ENCODE measurements around the gene PARK7.
"Not testable (repeated sequence)": the region's sequence is repeated elsewhere in the genome, so short reads cannot be mapped to it uniquely, and the experiment has no call there.

Gene PARK7

GRCh38 chr1:7948960-7949359, 12.6 kb upstream of the PARK7 start:
- peak in 1 of 2 experiments; percentile 8 for DNase-seq

- not testable (repeated sequence) for DNase-seq
Observed at GRCh38 chr1:7952791-7953190, 8.7 kb upstream of the PARK7 start.

GRCh38 chr1:7953850-7954609, 7.5 kb upstream of the PARK7 start:
- DNase-seq: peak; percentile 86 to 91

GRCh38 chr1:7954683-7955082, 6.8 kb upstream of the PARK7 start:
- no peak for DNase-seq

GRCh38 chr1:7956218-7957032, 5.1 kb upstream of the PARK7 start:
- DNase-seq: no peak

- DNase-seq: no peak
Observed at GRCh38 chr1:7960165-7960564, 1.3 kb upstream of the PARK7 start.

- no peak for DNase-seq
Observed at GRCh38 chr1:7960867-7961215, 670 bp upstream of the PARK7 start.

GRCh38 chr1:7962014-7962335, 464 bp downstream of the PARK7 start:
- DNase-seq: no peak

GRCh38 chr1:7962636-7963377, 1.3 kb downstream of the PARK7 start:
- peak in 1 of 2 experiments; percentile 13 for DNase-seq

- not testable (repeated sequence) for DNase-seq
Observed at GRCh38 chr1:7963378-7963730, 1.8 kb downstream of the PARK7 start.

- not testable (repeated sequence) for DNase-seq
Observed at GRCh38 chr1:7963841-7964240, 2.3 kb downstream of the PARK7 start.

- no peak for DNase-seq
Observed at GRCh38 chr1:7964476-7964875, 3.0 kb downstream of the PARK7 start.

- DNase-seq: no peak
Observed at GRCh38 chr1:7967196-7967595, 5.7 kb downstream of the PARK7 start.

- DNase-seq: no peak
Observed at GRCh38 chr1:7967651-7968050, 6.1 kb downstream of the PARK7 start.

GRCh38 chr1:7970246-7970645, 8.7 kb downstream of the PARK7 start:
- no peak for DNase-seq

- DNase-seq: no peak
Observed at GRCh38 chr1:7971024-7971423, 9.5 kb downstream of the PARK7 start.

- DNase-seq: no peak
Observed at GRCh38 chr1:7972285-7972684, 10.8 kb downstream of the PARK7 start.

- DNase-seq: no peak
Observed at GRCh38 chr1:7973086-7973485, 11.6 kb downstream of the PARK7 start.

GRCh38 chr1:7975212-7975865, 13.8 kb downstream of the PARK7 start:
- peak; percentile 38 to 77 for DNase-seq

- no peak for DNase-seq
Observed at GRCh38 chr1:7980984-7981383, 19.5 kb downstream of the PARK7 start.

- no peak for DNase-seq
Observed at GRCh38 chr1:7983086-7983778, 21.7 kb downstream of the PARK7 start.

- DNase-seq: no peak
Observed at GRCh38 chr1:7984811-7985210, 23.3 kb downstream of the PARK7 start.
